Aortic smooth muscle cell (primary cell): Measurements from ENCODE around the gene PARP9. TPM values are rescaled to one million over a fixed set of nuclear protein-coding genes. Genes with fewer than 3 reads are reported as not detected.

Experiments used
- total RNA-seq: library from RNA; depleted of rRNA; stranded (reverse); fragments of >200 nt; gene quantifications from 2 replicates; pipeline ENCODE4 v1.2.3, GENCODE V29; 2014

Gene PARP9
- 27.0 and 38.5 TPM in 2 replicates for total RNA-seq

GRCh38 chr3:122564155-122564912 lies at the start of gene PARP9, which contains the start of gene DTX3L:
Gene PARP9, minus strand, starts transcription at chr3:122564300. Its CDS starts 4,680 bp downstream, at chr3:122559620.
Gene DTX3L, plus strand, starts transcription at chr3:122564338. Its CDS starts 89 bp downstream, at chr3:122564427.

GRCh38 chr3:122577409-122578031 lies 13.4 kb upstream of the PARP9 start, which contains the start of gene PARP15:
Gene PARP15, plus strand, starts transcription at chr3:122577650. Its CDS starts 18 bp downstream, at chr3:122577668.

GRCh38 chr3:122514123-122515019 lies 49.7 kb downstream of the PARP9 start, which contains the start of gene KPNA1:
Gene KPNA1, minus strand, starts transcription at chr3:122514939. Its CDS starts 18,374 bp downstream, at chr3:122496565.

Other genes starting within 250 kb of the PARP9 start
- gene CSTA, start 239.1 kb downstream of the PARP9 start, total RNA-seq: 0.66 TPM in 1 of 2 replicates, not detected in the other
- 26.3 and 26.7 TPM in 2 replicates for gene MIX23, start 181.1 kb downstream of the PARP9 start, total RNA-seq
- 11.9 and 19.8 TPM in 2 replicates for gene FAM162A, start 180.1 kb downstream of the PARP9 start, total RNA-seq
- 4.6 and 6.4 TPM in 2 replicates for gene WDR5B, start 148.2 kb downstream of the PARP9 start, total RNA-seq
- 34.5 and 38.6 TPM in 2 replicates for gene KPNA1, start 49.4 kb downstream of the PARP9 start, total RNA-seq
- gene DTX3L, start within 50 bp of the PARP9 start, total RNA-seq: 12.9 and 18.3 TPM in 2 replicates
- 0.26 and 0.31 TPM in 2 replicates for gene PARP15, start 13.3 kb upstream of the PARP9 start, total RNA-seq
- gene PARP14, start 116.5 kb upstream of the PARP9 start, total RNA-seq: 49.3 and 64.0 TPM in 2 replicates
- gene HSPBAP1, start 229.5 kb upstream of the PARP9 start, total RNA-seq: 5.3 and 6.4 TPM in 2 replicates
- 11.9 and 15.3 TPM in 2 replicates for gene SLC49A4, start 230.8 kb upstream of the PARP9 start, total RNA-seq